GM18505 (cell line): ENCODE data around the gene WIZ.

Experiments
- ATAC-seq: cut with Tn5 transposase; IDR thresholded peaks from one replicate; pipeline ENCODE4 v1.9.1; 2021; ENCODE audit not compliant: unreplicated experiment
- POLR2A ChIP-seq: IDR thresholded peaks from 4 replicates; pipeline ENCODE4 v1.6.1; 2011; ENCODE audit warnings: borderline replicate concordance; ENCODE audit not compliant: insufficient read depth, insufficient read length; ENCODE audit errors: extremely low read depth

WIZ gene

DNA sequence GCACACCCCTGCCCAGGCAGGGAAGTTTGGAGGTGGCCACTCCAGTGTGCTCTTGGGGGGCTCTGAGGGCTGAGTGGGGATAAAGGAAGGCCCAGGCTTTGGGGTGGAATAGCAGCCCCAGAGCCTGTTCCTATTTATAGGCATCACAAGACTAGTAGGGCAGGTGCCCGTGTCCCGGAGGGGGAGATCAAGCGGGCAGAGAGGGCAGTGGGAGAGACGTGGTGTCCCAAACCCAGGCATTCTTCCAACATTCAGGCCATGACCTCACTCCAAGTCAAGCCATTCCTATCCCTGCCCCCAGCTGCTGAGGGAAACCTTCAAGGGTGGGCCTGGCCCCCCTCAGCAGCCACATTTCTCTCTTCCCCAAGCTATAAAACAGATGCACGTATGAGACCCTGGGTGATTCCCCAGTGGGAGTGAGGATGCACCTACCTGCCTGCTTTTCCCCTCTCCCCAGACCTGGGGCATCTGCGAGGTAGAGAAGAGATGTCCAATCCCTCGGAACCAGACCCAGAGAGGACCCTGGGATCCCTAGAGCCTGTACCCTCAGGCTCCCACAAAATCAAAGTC, 3.9 kb downstream of the WIZ start:
- ATAC-seq: no peak
- no peak for TF ChIP-seq POLR2A

DNA sequence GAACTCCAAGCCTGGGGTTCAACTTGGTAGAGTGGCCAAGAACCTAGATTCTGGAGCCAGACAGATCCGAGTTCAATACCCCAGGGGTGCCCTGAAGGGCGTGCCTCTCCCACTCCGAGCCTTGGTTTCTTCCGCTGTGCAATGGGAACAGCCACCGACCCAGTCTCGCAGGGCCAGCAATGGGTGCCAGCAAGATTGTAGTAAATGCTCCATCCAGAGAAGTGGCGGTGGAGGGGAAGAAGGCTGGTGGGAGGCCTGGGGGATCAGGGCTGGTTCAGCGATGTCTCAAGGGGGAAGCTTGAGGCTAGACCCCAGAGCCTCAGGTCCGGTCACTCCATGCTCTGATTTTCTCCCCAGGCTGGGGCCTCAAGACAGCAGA, 4.5 kb downstream of the WIZ start:
- TF ChIP-seq POLR2A: no peak
- ATAC-seq: no peak

DNA sequence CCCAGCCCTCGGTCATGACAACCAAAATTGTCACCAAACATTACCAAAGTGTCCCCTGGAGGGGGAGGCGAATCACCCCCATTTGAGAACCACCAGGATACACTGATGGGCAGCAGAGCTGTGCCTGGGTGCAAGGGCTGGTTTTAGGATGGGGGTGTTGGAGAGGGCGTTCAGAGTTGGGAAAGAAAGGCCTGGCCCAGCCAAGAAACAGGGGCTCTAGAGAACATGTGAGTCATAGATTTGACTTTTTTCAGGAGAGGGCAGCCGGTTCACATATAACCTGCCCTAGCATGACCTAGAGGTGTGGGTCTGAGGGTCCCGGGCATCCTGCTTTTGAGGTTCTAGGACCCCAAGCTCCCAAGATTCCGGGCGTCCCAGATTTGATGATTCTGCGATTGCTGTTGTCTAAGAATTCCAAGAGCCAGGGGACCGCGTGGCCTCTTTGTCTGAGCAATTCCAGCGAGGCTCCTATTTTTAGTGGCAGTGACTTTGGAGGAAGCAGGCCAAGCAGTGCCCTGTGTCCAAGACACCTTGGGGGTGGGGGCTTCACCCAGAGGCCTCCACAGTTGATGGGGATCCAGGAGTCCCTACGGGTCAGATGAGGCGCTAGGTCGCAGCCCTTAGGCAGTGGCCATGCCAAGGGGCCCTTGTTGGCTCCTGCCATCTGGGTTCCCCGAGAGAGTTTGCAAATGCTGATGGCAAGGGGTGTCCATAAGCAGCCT, 5.1 kb downstream of the WIZ start:
- no peak for TF ChIP-seq POLR2A

DNA sequence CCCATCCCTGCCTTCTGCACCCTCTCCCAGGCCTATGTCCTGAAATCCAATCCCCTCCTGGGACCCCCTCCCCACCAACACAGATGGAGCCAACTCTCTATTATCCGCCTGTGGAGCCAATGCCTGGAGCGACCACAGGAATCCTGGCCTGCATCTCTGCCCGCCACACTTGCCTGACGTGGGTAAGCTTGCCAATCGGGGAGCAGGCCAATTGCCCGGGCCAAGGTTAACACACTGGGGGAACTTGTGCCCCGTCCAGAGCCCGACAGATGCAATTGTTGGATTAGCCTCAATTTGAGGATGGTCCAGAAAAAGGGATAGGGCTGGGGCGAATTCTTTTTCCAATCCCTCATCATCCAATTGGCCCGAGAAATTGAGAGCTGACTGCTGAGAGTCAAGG, 5.9 kb downstream of the WIZ start:
- no peak for TF ChIP-seq POLR2A
- no peak for ATAC-seq

More for the DNA sequence above, 5.1 kb downstream of the WIZ start:
- ATAC-seq: no peak

DNA sequence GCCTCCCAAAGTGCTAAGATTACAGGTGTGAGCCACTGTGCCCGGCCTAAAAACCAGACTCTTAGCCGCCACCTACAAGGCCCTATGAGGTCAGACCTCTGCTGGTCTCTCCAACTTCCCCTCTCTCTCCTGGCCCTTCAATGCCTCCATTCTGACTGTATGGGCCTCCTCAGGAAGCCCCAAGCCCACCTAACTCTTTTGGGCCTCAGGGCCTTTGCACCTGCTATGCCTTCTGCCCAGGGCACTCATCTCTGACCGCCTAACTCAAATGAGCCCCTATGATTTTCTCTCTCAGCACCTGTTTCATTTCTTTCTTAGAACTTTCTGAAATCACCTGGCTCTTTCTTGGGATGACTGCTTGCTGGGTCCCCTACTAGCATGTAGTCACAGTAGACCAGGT, 6.4 kb downstream of the WIZ start:
- no peak for ATAC-seq
- TF ChIP-seq POLR2A: no peak

DNA sequence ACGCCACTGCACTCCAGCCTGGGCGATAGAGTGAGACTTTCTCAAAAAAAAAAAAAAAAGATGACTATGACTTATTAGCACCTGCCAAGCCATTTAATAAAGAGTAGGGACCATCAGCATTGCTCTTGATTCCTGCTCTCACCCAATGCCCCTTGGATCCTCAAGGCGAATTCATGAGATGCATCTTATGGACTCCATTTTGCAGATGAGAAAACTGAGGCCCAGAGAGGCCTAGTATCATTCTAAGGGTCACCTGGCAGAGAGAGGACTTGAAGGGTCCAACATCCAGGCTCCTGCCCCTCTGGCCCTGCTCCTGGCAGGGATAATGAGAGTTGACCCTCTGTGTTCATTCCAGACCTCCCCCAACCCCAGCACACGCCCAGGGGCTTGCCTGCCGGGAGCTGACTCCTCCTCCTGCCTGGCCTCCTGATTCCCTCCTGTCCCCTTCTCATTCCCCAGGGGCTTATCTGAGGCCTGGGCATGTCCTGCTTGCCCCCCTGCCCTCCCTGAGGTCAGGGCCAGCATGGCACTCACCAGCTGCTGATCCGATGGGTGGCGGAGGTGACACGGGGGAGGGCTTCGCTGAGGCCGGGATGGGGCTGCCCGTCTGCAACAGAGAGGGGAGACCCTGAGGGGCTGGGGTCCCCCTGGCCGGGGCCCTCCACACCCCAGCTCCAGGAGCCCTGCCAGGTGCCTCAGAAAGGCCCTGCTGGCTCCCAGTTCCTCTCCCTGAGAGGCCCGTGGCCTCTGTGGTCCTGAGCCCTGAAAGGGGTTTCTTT, 7.4 kb downstream of the WIZ start:
- ATAC-seq: no peak
- no peak for TF ChIP-seq POLR2A

DNA sequence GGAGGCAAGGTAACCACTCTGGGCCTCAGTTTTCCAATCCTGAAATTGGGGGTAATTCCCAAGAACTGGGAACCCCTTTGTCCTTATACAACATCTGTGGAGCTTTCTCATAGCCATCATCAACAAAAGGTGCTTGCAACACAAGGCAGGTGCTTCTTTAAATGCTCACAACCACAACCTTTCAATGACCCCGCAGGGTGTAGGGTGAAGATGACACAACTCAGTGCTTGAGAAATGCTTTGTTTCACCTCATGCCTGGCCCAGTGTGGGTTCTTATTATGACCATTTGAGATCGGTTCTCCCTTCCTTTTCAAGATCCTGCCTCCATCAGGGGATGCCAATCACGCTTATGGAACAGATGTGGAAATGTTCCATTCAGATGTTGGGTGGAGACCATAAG, 8.4 kb downstream of the WIZ start:
- ATAC-seq: no peak
- TF ChIP-seq POLR2A: no peak

DNA sequence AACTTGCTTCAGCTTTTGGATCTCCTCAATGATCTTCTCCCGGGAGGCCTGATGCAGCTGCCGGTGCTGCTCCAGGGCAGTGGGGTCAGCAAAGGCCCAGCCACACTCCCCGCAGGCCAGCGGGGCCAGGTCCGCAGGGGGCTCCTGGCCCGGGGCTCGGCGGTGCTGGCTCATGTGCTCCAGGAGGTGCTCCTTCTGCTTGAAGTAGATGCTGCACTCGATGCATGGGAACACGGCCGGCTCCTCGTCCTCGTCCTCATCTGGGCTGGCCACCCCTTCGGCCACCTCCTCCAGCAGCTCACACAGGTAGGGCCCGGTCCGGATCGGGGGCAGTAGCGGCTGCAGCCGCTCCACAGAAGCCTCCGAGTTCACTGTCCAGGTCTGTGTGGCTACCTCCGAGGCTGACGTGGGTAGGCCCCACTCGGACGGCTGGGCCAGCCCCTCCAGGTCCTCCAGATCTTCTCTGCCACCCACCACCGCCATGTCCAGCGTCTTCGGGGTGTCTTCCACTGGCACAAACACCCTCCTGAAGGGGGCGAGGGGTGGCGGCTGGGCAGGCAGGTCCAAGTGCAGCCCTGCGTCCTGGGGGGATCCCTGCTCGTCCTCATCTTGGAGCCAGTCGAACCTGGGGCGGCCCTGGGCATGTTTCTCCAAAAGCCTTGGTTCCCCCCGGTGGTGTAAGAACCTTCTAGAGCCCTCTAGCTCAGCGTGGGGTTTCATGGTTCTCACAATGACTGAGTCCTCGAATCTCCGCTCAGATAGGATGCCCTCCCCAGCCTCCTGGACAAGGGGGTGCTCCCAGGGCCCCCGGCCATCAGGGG, 9.7 kb downstream of the WIZ start:
- no peak for ATAC-seq
- TF ChIP-seq POLR2A: no peak

DNA sequence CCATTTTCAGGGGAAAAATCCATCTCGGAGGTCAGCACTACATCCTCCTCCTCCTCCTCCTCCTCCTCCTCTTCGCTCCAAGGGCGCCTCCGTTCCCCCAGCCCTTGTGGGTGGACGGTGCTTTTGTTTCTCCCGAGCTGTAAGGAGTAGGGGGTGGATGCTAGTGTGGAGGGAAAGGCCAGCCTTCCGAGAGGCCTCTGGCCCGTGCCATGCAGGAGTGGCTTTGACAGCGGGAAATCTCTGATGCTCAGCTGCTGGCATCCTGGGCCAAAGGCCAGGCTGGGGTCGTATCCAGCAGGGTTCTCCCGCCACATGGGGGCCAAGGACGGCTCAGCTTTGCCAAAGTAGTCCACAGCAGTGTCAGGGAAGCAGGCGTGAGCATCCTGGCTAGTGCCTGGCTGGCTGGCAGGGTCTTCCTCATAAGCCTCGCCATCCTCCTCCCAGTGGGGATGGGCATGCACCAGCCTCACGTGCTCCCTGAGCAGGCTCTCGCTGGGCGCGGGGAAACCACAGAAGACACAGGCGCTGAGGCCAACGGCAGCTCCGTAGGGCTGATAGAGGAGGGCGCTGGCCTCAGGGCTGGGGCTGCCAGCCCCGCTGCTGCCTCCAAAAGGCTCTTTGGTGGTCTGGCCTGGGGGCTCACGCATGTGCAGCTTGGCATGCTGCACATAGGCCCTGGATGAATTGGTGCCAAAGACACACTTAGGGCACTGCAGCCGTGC, 10.5 kb downstream of the WIZ start:
- no peak for ATAC-seq
- no peak for TF ChIP-seq POLR2A

DNA sequence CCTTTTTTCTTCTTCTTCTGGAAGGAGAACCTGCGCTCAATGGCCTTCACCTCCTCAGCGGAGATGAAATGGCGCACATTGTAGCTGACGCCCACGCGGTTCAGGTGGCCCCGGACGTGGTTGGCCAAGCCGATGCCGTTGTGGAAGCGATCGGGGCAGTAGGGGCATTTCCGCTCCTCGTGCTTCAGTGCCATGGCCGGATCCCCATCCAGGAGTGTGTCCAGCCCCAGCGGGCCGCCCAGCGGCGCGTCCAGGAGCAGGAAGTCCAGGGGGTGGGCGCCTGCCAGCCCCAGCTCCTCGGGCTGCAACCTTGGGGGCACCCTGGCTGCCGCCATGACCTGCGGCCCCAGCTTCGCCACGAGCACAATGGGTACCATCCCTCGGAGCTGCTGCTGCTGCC, 11.2 kb downstream of the WIZ start:
- ATAC-seq: no peak
- no peak for TF ChIP-seq POLR2A

DNA sequence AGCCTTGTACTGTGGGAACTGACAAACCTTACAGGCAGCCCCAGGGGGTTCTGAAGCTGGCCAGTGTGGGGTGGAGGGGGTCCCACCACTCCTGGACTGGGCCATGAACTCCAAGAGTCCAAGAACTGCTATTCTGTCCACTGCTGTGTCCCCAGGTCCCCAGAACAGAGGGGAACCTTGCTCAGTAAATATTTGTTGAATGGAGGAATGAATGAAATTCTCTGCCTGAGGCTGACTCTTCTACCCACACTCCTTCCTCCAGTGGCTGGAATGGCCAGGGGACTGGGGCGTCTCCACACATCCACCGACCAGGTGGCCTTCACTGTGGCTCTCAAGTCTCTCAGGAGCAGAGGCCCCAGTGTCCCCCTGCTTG, 11.6 kb downstream of the WIZ start:
- TF ChIP-seq POLR2A: no peak
- no peak for ATAC-seq

DNA sequence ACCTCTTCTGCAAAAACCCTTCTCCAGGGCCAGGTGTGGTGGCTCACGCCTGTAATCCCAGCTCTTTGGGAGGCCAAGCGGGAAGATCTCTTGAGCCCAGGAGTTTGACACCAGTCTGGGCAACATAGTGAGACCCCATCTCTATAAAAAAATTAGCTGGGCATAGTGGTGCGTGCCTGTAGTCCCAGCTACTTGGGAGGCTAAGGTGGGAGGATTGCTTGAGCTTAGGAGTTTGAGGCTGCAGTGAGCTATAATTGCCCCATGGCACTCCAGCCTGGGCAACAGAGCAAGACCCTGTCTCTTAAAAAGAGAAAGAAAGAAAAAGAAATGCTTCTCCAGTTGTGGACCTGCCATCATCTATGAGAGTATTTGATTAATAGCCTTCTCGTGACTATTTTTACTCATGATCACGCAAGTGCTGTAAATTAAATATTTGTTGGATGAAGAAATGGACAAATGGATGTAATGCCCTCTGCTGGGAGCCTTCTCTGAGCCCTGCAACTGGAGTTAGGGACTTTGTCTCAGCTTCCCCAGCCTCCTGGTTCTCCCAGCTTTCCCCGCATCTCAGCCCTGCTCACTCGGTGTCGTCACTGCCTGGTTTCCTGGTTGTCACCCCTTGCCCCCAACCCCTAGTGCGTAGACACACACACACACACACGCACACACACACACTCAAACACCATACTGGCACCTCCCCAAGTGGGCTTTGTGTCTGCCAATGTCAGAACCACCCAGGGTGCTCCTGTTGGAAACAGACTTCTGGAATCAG, 12.2 kb downstream of the WIZ start:
- TF ChIP-seq POLR2A: no peak
- ATAC-seq: no peak

DNA sequence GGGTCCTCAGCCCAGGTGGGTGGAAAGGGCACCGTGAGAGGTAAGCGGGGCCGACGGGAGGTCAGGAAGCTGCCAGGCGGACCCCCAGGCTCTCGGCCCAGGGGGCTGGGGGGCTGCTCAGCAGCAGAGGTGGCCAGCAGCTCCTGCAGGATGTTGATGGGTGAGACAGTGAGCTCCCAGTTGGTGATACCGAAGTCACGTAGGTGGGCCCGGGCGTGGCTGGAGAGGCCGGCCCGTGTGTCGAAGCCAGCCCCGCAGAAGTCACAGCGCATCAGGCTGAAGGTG, 13.0 kb downstream of the WIZ start:
- ATAC-seq: no peak
- no peak for TF ChIP-seq POLR2A
